ENCODE results near the gene LCA5L. TPM values are rescaled to one million over a fixed set of nuclear protein-coding genes. Genes with fewer than 3 reads are reported as not detected.

LCA5L gene
- total RNA-seq, 1 experiment from 2014 or later = 2.8 TPM

DNA sequence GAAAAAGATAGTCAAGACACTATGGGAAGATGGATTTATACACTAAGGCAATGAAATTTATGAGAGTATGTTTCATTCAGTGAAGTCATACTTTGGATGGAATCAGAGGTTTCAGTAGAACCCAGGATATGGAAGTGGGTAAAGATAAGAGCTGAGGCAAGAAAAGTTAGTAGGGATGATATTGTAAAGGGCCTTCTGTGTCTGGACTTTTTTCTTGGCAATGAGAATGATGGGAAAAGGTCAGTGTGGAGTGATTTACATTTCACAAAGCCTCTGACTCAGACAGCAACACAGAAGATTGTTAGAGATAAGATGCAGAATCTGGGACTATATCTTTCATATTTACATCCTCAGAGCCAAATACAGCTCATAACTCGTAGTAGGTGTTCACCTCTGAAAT lies 38.3 kb upstream of the LCA5L start:
- intact Hi-C loops (cut with micrococcal nuclease) = no loop called here
- H3K36me3 Mint-ChIP-seq (ENCODE audit: insufficient read depth, unreplicated experiment) = no peaks in the 10 kb centered on the region
- CTCF ChIA-PET = interaction anchor here (0.8 kb wide), 1 partner anchor 92 kb away, joined by 3 read pairs; no protein-coding TSS in a partner anchor

DNA sequence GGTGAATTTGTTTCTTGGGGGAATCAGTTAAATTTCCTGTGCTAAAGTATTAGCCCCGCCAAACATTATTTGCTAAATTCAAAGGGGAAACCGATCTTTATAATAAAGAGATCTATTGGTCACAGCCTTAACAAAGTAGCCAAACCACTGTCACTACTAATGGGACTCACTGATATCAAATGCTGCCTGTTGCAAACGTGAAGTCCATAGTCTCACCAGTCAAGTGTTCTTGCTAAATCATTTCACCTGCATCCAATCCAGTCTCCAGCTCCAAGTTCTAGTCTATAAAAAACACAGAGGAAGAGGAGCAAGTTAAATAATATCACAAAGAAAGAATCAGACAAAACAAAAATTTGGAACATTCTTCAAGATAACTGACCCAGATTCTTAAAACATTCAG lies 36.3 kb upstream of the LCA5L start:
- POLR2A ChIA-PET = no interaction called here
- CTCF ChIA-PET = no interaction called here
- H3K4me3 Mint-ChIP-seq (ENCODE audit: unreplicated experiment) = no peak overlapping the region
- TF ChIP-seq, protein P1, sequence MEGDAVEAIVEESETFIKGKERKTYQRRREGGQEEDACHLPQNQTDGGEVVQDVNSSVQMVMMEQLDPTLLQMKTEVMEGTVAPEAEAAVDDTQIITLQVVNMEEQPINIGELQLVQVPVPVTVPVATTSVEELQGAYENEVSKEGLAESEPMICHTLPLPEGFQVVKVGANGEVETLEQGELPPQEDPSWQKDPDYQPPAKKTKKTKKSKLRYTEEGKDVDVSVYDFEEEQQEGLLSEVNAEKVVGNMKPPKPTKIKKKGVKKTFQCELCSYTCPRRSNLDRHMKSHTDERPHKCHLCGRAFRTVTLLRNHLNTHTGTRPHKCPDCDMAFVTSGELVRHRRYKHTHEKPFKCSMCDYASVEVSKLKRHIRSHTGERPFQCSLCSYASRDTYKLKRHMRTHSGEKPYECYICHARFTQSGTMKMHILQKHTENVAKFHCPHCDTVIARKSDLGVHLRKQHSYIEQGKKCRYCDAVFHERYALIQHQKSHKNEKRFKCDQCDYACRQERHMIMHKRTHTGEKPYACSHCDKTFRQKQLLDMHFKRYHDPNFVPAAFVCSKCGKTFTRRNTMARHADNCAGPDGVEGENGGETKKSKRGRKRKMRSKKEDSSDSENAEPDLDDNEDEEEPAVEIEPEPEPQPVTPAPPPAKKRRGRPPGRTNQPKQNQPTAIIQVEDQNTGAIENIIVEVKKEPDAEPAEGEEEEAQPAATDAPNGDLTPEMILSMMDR (IDR thresholded peaks at IDR 0.05; ENCODE audit: unreplicated experiment) = no peak
- no TSS peak for BruUV-seq (replicated peaks)
- H3K36me3 Mint-ChIP-seq (ENCODE audit: insufficient read depth, unreplicated experiment) = no peaks in the 10 kb centered on the region
- H3K9me3 Mint-ChIP-seq (ENCODE audit: unreplicated experiment) = no peaks in the 10 kb centered on the region
- H3K27ac Mint-ChIP-seq (ENCODE audit: low read depth, unreplicated experiment) = no peak overlapping the region
- intact Hi-C loops (cut with micrococcal nuclease) = no loop called here
- peaks cover 6% of the 10 kb centered on the region for H3K4me1 Mint-ChIP-seq (ENCODE audit: insufficient read depth, unreplicated experiment)
- no peaks in the 10 kb centered on the region for H3K27me3 Mint-ChIP-seq (ENCODE audit: insufficient read depth, unreplicated experiment)
- DNase-seq (ENCODE audit: unreplicated experiment) = no peak

More for the DNA sequence above, 38.3 kb upstream of the LCA5L start:
- POLR2A ChIA-PET = no interaction called here
- H3K27me3 Mint-ChIP-seq (ENCODE audit: insufficient read depth, unreplicated experiment) = no peaks in the 10 kb centered on the region
- DNase-seq (ENCODE audit: unreplicated experiment) = no peak
- H3K4me1 Mint-ChIP-seq (ENCODE audit: insufficient read depth, unreplicated experiment) = peaks cover 6% of the 10 kb centered on the region
- no peak overlapping the region for H3K4me3 Mint-ChIP-seq (ENCODE audit: unreplicated experiment)
- no peak overlapping the region for H3K27ac Mint-ChIP-seq (ENCODE audit: low read depth, unreplicated experiment)
- H3K9me3 Mint-ChIP-seq (ENCODE audit: unreplicated experiment) = no peaks in the 10 kb centered on the region
- TF ChIP-seq, protein P1 (IDR thresholded peaks at IDR 0.05; ENCODE audit: unreplicated experiment) = no peak
- BruUV-seq (replicated peaks) = no TSS peak

DNA sequence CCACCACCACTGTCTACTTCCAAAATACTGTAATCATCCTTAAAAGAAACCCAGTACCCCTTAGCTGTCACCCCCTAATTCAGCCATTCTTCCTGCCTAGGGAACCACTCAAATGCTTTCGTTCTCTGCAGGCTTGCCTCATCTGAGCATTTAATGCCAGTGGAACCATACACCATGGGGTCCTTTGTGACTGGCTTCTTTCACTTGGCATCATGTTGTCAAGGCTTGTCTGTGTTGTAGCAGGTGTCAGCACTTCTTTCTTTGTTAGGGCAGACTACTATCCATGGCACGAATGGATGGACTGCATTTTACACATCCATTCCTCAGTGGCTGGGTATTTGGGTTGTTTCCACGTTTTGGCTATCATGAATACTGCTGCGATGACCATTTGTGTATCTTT lies 34.7 kb upstream of the LCA5L start:
- Mint-ChIP-seq H3K4me1 (ENCODE audit: insufficient read depth, unreplicated experiment) (peaks cover 6% of the 10 kb centered on the region), H3K27me3 (ENCODE audit: insufficient read depth, unreplicated experiment) (no peaks in the 10 kb centered on the region), H3K9me3 (ENCODE audit: unreplicated experiment) (no peaks in the 10 kb centered on the region), H3K27ac (ENCODE audit: low read depth, unreplicated experiment) (no peak overlapping the region), H3K36me3 (ENCODE audit: insufficient read depth, unreplicated experiment) (no peaks in the 10 kb centered on the region), H3K4me3 (ENCODE audit: unreplicated experiment) (no peak overlapping the region)
- intact Hi-C loops (cut with micrococcal nuclease) = no loop called here
- CTCF ChIA-PET = no interaction called here
- BruUV-seq (replicated peaks) = no TSS peak
- POLR2A ChIA-PET = no interaction called here
- DNase-seq (ENCODE audit: unreplicated experiment) = no peak
- TF ChIP-seq, protein P1 (IDR thresholded peaks at IDR 0.05; ENCODE audit: unreplicated experiment) = no peak

DNA sequence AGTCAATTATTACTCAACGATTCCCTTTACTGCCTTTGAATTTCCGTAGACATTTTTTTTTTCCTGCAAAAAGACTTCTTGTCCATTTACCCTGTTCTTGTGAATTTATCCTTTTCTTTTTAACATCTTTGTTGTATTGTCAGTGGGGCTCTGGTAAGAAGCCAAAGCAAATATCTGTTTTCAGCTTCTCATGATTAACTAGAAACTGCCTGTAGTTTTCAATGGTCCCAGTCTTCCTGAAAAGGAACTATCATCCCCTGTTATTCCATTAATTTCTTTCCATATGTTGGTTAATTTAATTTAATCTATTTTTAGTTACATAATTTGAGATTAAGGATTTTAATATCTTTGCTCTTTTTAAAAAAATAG lies 34.2 kb upstream of the LCA5L start:
- Mint-ChIP-seq H3K27me3 (ENCODE audit: insufficient read depth, unreplicated experiment) (no peaks in the 10 kb centered on the region), H3K4me3 (ENCODE audit: unreplicated experiment) (no peak overlapping the region), H3K9me3 (ENCODE audit: unreplicated experiment) (no peaks in the 10 kb centered on the region), H3K4me1 (ENCODE audit: insufficient read depth, unreplicated experiment) (peaks cover 6% of the 10 kb centered on the region), H3K36me3 (ENCODE audit: insufficient read depth, unreplicated experiment) (no peaks in the 10 kb centered on the region), H3K27ac (ENCODE audit: low read depth, unreplicated experiment) (no peak overlapping the region)
- intact Hi-C loops (cut with micrococcal nuclease) = no loop called here
- TF ChIP-seq, protein P1 (IDR thresholded peaks at IDR 0.05; ENCODE audit: unreplicated experiment) = no peak
- no peak for DNase-seq (ENCODE audit: unreplicated experiment)
- POLR2A ChIA-PET = no interaction called here
- CTCF ChIA-PET = no interaction called here
- BruUV-seq (replicated peaks) = no TSS peak
